DMS79 (cell line): ENCODE measurements around the gene CTNNBIP1.

Experiments
- DNase-seq: peaks from one replicate; lab custom pipeline; 2025; lab: John Stamatoyannopoulos, UW

CTNNBIP1 gene

DNA sequence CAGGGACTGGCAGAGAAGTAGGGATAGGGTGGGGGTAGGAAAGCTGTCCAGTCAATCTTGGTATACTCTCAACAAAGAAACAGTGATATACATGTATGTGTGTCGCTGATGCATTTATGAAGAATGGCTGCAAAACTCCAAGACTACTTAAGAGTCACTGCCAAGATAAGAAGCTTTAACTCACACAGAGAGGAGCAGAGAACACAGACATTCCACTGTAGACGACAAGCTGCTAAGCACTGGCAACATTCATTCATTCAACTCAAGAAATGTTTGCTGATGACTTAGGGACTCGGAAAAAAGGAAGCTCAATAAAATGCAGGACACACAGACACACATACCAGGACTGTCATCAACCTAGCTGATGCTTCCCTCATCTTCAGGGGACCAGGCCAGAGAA lies 5.5 kb downstream of the CTNNBIP1 start:
- no peak for DNase-seq

DNA sequence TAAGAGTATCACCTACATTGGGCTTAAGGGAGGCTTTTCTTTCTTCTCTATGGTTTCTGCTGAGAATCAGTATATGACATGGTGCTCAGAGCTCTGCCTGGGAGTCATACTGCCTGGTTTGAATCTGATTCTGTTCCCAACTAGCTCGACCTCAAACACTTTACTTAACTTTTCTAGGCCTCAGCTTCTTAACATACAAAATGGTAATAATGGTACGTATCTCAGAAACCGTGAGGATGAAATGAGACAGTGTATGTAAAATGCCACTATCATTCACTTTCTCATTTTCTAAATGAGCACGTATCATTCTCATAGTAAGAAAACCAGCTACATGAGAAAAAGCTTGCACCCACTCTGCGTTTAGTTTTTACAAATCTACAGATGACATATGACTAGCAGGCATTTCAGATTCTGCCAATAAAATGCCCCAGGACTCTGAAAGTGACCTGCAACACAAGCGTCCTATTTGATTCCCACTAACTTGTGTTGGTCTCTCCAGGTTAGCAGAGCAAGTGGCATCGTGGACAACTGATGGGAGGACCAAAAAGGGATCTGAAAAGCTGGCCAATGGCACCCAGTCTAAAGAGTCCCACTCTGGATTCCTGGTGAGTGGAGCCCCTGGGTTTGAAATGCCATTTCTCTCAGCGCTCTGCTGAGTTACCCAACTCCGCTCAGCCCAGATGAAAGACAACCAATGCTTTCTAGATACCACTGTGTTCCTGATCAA lies 6.1 kb downstream of the CTNNBIP1 start:
- no peak for DNase-seq

DNA sequence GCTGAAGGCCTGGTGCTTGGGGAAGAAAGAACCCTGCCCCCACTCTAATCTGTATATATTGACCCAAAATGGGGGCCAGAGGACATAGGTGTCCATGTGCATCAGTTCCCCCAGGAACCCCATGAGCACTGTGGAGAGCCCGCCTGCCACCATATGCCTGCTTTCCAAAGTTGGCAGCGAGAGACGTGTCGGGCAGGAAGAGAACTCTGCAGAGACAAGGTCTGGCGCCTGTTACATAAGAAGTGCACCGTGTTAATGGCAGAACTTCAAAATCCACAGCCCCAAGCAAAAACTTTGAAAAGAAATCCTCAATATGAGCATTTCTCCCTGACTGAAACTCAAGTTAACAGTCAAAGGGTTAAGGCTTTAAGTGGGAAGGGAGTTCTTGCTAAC lies 8.0 kb downstream of the CTNNBIP1 start:
- no peak for DNase-seq

DNA sequence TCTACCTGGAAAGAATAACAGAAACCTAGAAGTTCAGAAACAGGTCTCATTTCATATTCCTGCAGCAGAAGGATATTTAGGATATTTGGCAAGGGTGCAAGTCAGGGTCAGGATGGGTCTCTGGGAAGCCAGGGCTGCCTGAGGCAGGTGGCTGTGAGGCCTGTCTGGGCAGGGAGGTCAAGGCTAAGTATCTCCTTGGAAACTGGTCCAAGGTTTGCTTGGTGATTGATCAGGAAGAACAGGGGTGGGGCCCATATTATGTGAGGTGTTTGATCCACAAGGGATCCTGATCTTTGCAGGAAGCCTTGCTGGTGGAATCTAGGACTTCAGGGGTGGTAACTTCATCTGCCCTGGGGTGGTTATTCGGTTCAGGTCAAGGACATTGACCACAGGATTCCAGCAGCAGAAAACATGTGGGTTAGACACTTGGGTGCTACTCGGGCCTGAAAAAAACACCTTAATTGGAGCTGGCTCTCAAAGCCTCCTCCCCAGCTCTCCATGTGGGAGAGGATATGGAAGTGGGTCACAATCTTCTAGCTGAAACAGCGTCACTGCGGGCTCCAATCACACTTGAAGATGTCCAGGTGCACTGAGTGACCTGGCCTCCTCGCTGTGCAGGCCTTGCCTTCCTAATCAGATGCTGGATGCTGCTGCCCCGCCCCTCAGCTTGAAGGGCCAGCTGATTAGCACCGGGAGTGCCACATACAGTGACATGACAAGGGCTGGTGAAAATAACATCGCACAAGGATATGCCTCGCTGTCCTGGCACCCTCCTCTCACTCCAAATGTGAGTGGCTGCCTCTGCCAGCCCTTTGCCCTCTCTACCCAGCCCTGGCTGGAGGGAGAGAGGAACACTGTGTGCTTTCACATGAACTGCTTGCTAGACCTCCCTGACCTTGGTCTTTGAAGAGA lies 8.7 kb downstream of the CTNNBIP1 start:
- peak; percentile 32 for DNase-seq

DNA sequence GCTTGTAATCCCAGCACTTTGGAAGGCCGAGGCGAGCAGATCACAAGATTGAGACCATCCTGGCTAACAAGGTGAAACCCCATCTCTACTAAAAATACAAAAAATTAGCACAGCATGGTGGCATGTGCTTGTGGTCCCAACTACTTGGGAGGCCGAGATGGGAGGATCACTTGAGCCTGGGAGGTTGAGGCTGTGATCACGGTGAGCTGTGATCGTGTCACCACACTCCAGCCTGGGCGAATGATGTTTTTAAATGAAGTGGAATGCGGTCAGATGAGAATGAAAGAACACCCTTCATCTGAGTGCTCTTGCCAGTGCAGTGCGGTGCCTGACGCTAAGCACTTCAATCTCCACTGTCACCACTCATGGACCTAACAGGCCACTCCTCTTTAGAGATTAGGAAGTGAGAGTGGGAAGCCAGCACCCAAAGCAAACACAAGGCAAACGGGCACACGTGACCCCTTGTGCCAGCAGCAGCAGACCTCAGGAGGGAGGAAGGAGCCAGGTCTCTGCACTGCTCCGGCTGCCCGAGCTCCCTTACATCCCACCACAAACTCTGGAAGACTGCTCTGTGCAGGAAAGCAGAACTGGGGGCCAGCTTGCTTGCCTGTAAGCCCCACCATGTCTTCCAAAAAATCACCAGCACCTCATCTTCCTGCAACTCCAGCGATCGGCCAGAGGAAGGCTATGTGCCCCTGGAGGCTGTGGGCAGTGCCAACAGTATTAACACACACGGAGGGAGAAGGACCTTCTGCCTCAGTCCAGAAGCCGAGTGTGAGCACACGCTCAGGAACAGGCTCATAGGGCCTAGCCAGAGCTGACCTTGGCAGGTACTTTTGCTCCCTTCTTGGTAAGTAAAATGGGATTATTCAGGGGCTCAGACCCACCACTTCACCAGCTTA lies 9.7 kb downstream of the CTNNBIP1 start:
- peak; percentile 98 for DNase-seq

DNA sequence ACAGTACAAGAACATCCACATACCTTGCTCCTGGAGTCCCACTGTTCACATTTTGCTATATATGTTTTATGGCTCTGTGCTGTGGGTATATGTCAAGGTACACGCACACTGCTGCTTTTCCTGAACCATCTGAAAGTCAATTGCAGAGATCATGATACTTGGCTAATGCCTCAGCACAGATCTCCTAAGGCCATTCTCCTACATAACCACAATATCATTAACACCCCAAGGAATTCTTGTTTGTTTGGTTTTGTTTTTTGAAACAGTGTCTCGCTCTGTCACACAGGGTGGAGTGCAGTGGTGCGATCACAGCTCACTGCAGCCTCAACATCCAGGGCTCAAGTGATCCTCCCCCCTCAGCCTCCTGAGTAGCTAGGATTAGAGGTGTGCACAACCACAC lies 16.0 kb downstream of the CTNNBIP1 start:
- DNase-seq, result no peak

DNA sequence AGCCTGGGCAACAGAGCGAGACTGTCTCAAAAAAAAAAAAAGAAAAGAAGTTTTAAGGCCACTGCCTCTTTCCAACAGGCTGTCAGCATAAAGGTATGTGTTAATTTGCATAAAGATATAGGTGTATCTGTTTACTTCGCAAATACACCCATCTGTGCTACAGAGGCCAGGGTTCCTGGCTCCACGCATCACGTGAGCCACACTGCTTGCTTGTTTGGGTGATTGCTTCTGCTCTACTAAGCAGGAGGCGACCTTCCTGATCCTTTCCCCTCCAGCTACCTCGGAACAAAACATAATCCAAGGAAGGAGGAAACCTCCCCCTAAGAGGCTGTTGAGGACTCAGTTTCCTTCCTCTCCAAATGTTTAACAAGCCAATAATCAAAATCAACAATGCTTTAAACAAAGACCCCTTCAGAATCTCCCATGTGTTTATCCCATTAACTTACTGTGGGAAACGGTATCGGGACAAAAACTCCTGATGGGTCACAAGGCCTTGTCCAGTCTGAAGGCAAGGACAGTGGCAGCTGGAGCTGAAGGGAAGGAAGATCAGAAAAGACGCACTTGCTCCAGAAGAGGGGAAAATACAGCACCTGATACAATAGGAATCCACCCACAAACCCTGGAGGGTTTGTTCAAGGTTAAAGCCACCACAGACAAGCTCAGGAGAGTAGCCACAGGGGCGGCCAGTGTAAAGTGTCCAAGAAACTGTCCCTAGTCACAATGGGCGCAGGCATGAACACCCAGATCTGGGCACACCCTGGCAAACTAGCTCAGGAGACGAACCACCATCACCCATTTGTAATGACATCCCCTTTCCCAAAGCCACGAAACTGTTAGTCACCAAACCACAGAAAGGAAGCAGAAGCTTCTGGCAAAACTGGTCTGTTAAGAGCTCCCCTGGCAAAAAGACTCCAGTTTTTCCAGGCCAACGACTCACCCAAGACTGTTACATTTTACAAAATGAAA lies 17.2 kb downstream of the CTNNBIP1 start:
- no peak for DNase-seq

DNA sequence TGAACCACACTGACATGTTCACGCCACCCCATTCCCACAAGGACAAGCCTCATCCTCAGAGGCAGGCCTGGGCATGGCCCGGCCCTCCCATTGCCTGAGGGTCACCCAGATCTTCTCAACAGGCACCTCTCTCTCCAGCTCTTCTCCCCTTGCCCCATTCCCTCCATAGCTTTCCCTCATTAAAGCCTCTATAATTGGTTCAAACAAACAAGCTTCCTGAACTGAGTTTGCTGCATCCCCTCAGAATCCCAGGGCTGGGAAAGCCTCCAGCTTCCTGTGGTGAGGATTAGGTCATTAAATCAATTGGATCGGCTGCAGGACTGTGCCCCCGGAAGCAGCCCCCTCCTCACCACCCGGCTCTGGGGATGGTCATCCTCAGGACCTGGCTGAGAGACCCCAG lies 18.9 kb downstream of the CTNNBIP1 start:
- no peak for DNase-seq

DNA sequence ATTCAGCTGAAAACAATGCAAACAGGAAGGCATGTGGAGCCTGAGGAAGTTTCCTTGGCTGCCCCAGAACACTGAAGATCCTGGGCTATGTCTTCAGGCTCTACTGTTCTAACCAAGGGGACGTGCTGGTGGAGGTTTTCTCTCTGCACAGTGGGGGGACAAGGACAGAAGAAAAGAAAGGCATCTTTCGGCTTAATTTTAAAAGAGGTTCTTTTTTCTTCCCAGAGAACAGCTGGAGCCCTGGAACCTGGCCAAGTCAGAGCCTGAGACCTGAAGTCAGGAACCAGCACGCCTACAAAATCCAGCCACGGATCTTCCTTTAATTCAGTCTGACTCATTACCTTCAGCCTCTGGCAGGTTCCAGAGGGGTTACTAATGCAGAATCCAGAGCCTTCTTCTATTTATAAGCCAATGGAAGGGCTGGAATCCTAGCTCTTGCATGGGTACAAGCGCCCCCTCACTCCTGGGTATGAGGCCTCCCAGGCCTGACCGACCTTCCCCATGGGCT lies 19.8 kb downstream of the CTNNBIP1 start:
- peak; percentile 46 for DNase-seq

DNA sequence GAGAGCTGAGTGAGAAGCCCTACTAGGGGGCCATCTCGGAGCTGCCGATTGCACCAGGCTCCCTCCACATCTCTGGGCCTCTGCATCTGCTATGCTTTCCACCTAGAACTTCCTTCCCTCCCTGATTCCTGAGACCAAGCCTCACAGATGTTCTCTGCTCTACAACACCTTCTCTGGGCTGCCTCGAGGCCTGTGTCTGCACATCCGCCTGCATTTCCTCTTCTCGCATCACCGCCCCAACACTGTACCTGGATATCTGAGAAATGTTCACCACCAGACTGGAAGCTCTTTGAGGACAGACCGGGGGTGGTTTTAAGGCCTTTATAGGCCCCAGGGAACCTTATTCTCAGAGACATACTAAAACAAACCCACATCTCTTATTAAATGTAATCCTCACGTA lies 20.7 kb downstream of the CTNNBIP1 start:
- no peak for DNase-seq

DNA sequence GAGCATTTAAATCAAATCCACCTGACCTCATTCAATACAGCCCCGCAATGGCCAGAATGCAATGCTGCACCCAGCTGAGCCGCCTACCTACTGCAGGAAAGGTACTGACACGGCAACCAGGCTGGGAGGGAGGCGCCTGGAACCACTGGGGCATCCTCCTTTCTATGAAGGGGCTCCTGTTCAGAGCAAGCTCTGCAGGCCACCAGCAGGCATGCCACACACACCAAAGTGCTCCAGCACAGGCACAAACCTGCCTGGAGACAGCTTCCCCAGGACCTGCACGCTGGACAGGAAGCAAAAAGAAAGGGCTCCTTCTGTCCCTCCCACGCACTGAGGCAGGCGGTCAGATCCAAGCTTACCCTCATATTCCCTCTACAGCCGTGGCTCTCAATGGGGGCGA lies 21.2 kb downstream of the CTNNBIP1 start:
- DNase-seq, result no peak

DNA sequence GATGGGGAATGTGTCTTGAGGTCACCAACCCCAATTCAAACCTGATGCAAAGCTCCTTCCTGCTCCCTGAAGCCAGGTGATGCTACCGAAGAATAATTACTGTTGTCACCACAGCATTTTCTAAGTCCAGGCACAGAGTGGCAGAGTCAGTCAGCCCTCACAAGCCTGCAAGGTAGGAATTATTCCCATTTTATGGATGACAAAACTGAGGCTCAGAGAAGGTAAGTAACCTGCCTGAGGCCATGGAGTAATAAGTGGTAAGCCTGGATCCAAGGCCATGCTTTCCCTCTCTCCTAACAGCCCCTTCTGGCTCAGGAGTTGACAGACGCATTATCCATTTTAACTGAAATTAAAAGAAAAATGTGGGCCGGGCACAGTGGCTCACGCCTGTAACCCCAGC lies 23.0 kb downstream of the CTNNBIP1 start:
- DNase-seq, result no peak

DNA sequence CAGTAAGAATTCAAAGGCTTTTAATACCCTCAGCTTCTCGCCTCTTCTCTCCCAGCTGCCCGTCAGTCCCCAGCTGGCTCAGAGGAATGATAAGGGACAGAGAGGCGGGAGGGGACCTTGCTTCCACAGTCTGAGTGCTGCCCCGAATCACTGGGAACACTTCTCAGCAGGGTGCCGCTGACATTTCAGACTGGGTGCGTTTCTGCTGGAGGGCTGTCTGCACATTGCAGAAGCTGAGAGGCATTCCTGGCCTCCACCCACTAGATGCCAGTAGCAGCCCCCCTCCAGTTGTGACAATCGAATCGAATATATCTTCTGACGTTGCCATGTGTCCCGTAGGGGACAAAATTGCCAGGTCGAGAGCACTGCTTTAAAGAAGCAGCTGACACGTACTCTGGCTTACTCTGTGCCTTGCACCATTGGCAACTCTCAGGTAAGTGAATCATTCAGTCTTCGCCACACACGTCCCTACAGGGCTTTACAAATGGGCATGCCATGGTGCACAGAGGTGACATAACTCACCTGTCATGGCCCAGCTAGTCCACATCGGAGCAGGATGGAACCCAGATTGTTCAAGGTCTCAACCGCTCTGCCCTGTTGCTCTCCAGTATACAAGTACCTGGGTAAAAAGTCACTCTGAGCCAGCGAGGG lies 23.9 kb downstream of the CTNNBIP1 start:
- DNase-seq, result no peak

DNA sequence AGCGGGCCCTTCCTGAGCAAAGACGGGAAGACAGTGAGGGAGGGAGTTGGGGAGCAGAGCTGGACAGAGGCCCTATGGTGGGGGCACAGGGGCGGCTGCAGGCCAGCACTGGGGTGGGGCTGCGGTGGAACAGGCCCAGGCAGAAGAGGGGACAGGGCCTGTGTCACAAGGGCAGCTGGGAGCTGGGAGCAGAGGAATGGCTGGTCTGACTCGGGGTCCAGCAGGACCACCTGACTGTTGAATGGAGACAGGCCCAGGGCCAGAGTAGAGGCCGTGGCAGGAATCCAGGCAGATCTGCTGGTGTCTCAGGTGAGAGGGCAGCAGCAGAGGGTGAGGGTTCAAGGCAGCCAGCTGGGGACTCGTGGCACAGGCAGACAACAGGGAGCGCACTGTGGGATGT lies 25.3 kb downstream of the CTNNBIP1 start:
- DNase-seq, result no peak

DNA sequence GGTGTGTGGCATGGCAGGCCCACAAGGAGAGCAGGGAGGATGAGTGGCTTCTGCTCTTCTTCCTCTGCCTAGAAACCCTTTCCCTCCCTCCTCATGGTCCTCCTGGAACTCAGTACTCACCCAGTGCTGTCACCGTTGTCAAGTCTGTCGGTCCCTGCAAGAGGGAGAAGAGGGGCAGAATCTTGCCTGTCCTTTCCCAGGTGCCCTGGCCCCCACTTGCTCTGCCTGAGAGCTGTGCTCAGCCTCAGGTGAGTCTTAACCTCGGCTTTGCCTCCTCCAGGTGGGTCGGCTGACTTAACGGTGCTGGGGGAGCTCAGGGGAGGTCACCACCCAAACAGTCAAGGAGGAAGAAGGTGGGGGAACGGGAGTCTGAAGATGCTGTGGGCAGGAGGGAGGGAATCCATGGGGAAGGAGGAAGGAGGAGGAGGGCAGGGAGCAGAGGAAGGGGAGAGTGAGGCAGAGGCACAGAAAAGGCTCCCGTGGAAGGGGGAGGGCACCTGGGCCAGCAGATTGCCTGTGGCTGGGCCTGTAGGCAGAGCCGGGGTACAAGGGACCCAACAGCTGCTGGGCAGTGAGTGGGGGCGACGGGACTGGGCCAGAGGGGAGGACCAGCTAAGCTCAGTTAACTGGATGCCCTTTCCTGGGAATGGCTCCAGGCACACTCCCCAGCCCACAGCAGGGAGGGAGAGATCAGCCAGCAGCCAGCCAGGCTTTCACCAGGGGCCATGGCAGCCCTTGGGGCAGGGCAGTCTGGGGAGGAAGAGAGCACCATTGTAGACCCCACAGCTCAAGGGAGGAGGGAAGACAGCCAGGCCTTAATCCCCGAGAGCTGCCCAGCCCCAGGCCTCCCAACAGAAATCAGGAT lies 26.3 kb downstream of the CTNNBIP1 start:
- DNase-seq, result no peak

DNA sequence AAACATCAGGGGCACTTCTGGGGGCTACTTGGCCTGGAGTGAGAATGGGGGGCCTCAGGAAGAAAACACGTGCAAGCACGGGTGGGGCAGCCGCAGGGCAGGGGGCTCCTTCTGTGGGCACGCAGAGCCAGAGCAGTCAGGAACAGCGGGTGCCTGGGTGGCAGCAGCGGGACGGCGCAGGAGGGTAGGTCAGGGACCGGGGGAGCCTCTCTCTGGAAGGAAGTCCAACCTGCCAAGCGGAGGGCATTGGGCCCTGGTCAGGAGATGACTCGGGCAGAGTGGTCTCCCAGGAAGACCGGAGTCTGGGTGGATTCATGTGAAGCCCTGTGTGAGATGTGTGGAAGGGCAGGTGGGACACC lies 27.1 kb downstream of the CTNNBIP1 start:
- no peak for DNase-seq

DNA sequence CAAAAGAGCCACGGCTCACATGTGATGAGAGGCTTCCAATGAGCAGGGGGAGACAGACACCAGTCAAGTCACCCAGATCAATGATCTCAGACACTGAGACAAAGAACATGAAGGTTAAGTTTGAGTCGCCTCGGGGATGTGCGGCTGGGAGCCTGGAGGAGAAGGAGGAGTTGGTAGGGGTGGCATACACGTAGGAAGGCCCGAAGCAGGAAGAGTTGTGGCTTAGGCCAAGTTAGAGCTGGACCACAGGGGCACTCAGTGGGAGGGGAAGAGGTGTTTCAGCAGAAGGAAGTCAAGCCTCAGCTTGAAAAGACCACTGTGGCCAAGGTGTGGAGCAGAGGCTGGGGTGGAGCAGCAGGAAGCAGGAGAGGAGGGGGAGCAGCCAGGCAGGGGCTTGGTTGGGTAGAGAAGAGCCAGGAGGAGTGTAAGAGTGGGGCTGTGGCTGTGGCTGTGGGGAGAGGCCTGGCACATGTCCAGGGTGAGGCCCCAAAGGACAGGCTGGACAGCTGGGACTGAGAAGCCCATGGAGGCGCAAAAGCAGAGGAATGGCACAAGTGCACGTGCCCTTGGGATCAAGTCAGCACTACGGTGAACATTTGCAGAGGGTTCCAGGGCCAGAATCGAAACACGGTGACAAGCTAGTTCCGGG lies 27.6 kb downstream of the CTNNBIP1 start:
- DNase-seq, result no peak

DNA sequence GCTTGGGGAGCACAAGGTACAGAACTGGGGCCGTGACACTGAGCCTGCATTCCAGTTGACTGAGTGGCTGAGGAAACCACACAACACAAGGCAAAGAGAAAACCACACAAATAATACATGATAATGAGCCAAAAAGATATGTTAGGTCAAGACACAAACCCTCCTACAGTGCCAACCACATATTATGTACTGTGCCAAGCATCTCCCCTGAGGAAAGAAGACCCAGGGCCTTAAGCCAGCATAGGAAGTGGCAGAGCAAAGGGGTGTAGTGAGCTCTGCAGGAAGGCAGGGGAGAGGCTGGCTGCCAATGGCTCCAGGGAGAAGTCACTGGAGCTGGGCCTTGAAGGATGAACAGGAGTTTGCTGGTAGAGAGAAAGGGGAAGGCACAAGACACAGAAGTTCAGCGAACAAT lies 28.2 kb downstream of the CTNNBIP1 start:
- no peak for DNase-seq

DNA sequence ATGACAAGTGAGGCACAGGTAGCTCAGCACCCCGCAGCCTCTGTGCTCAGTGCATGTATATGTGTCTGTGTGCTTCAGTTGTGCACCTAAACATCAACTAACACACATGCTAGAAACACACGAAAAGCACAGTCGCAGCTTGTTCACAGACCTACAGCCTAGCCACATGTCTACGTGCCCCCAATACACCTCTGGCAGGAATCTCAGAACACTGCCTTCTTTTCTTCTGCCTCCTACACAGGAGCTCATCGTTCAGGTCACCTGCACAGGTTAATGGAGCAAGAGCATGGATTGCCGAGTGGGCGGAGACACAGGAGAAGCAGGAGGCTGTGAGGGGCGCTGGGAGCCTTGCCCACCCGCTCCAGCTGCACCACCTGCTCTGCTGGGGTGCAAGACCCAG lies 31.7 kb downstream of the CTNNBIP1 start:
- no peak for DNase-seq
